Mammary epithelial cell (primary cell): ENCODE measurements around the gene PDZD8.

ENCODE experiments used
- CTCF ChIP-seq, 2 donors: IDR thresholded peaks in 1 of 2; conservative IDR thresholded peaks in 1 of 2; 2 replicates each; pipeline ENCODE4 v1.5.1; 2011 to 2012; ENCODE audit warnings: inconsistent platforms in 2 of 2, low read length in 2 of 2, mild to moderate bottlenecking in 2 of 2, control low read depth in 1 of 2, low read depth in 1 of 2; ENCODE audit not compliant: insufficient read depth in 1 of 2; ENCODE audit errors: extremely low read depth in 1 of 2
- EZH2 ChIP-seq: IDR thresholded peaks from 2 replicates; pipeline ENCODE4 v1.6.1; 2012; ENCODE audit warnings: low read length, inconsistent platforms, borderline replicate concordance

GRCh38 chr10:117370205-117370604, 5.0 kb downstream of the PDZD8 start:
- no peak for TF ChIP-seq EZH2
- no peak for TF ChIP-seq CTCF (conservative IDR thresholded peaks at IDR 0.05 in 1 of 2, IDR thresholded peaks at IDR 0.05 in 1 of 2; ENCODE audit: extremely low read depth in 1 of 2, insufficient read depth in 1 of 2, low read depth in 1 of 2, low read length in 2 of 2)
